ENCODE measurements around the gene RASD2. TPM values are rescaled to one million over a fixed set of nuclear protein-coding genes. Genes with fewer than 3 reads are reported as not detected.

Gene RASD2
- total RNA-seq, 4 donors from 2014 or later: 0.13 to 1.6 (median 0.97) TPM

- no peaks in the 10 kb centered on the region for H3K36me3 ChIP-seq
- DNase-seq: no peak
- TF ChIP-seq CTCF (IDR thresholded peaks at IDR 0.05) (no peak), POLR2A (IDR thresholded peaks at IDR 0.05) (no peak)
- intact Hi-C loops (cut with DNase I): no loop called here
- no peak overlapping the region for H3K4me3 ChIP-seq (replicated peaks in 1 of 3)
- no peaks in the 10 kb centered on the region for H3K9me3 ChIP-seq
- H3K4me1 ChIP-seq: peaks cover 13 to 15% of the 10 kb centered on the region in 2 donors
- WGBS, 2 donors: 70 to 80% methylated on average over 4 to 5 of the region's 5 CpGs
- H3K27me3 ChIP-seq: no peaks in the 10 kb centered on the region
- no peak overlapping the region for H3K27ac ChIP-seq
Observed at GRCh38 chr22:35560366-35560765, 19.7 kb downstream of the RASD2 start.

GRCh38 chr22:35560824-35561223, 20.2 kb downstream of the RASD2 start:
- 91 to 100% methylated on average over 1 of the region's 1 CpG for WGBS, 2 donors
- peaks cover 8 to 10% of the 10 kb centered on the region in 2 donors for H3K4me1 ChIP-seq
- H3K36me3 ChIP-seq: no peaks in the 10 kb centered on the region
- H3K4me3 ChIP-seq (replicated peaks in 1 of 3): no peak overlapping the region
- no peaks in the 10 kb centered on the region for H3K9me3 ChIP-seq
- H3K27me3 ChIP-seq: no peaks in the 10 kb centered on the region
- TF ChIP-seq CTCF (IDR thresholded peaks at IDR 0.05): no peak
- TF ChIP-seq POLR2A (IDR thresholded peaks at IDR 0.05): no peak
- intact Hi-C loops (cut with DNase I): no loop called here
- H3K27ac ChIP-seq: no peak overlapping the region
- no peak for DNase-seq

- Histone ChIP-seq H3K9me3 (no peaks in the 10 kb centered on the region), H3K4me1 (no peaks in the 10 kb centered on the region), H3K27ac (no peak overlapping the region), H3K36me3 (no peaks in the 10 kb centered on the region), H3K4me3 (replicated peaks in 1 of 3) (no peak overlapping the region), H3K27me3 (no peaks in the 10 kb centered on the region)
- WGBS, 2 donors: 85 to 90% methylated on average over 20 of the region's 20 CpGs
- TF ChIP-seq CTCF (IDR thresholded peaks at IDR 0.05) (no peak), POLR2A (IDR thresholded peaks at IDR 0.05) (no peak)
- no peak for DNase-seq
- intact Hi-C loops (cut with DNase I): no loop called here
Observed at GRCh38 chr22:35561796-35562526, 21.3 kb downstream of the RASD2 start.

- TF ChIP-seq CTCF (IDR thresholded peaks at IDR 0.05): no peak
- no peak for TF ChIP-seq POLR2A (IDR thresholded peaks at IDR 0.05)
- Histone ChIP-seq H3K4me3 (replicated peaks in 1 of 3) (no peak overlapping the region), H3K36me3 (no peaks in the 10 kb centered on the region), H3K27me3 (no peaks in the 10 kb centered on the region), H3K4me1 (no peaks in the 10 kb centered on the region), H3K27ac (no peak overlapping the region), H3K9me3 (no peaks in the 10 kb centered on the region)
- 80 to 87% methylated on average over 7 of the region's 7 CpGs for WGBS, 2 donors
- no peak for DNase-seq
- intact Hi-C loops (cut with DNase I): no loop called here
Observed at GRCh38 chr22:35563211-35563610, 22.6 kb downstream of the RASD2 start.

GRCh38 chr22:35564975-35565867, 24.6 kb downstream of the RASD2 start:
- no peak overlapping the region for H3K27ac ChIP-seq
- H3K9me3 ChIP-seq: no peaks in the 10 kb centered on the region
- H3K27me3 ChIP-seq: no peaks in the 10 kb centered on the region
- intact Hi-C loops (cut with DNase I): no loop called here
- no peak for DNase-seq
- no peaks in the 10 kb centered on the region for H3K36me3 ChIP-seq
- H3K4me3 ChIP-seq (replicated peaks in 1 of 3): no peak overlapping the region
- peaks cover 0 to 7% of the 10 kb centered on the region in 2 donors for H3K4me1 ChIP-seq
- 65 to 70% methylated on average over 10 of the region's 10 CpGs for WGBS, 2 donors
- TF ChIP-seq POLR2A (IDR thresholded peaks at IDR 0.05) (no peak), CTCF (IDR thresholded peaks at IDR 0.05) (no peak)
